Activated naive CD4-positive, alpha-beta T cell treated with anti-CD3 and anti-CD28 coated beads, Interleukin-2, amount 10 ng/mL, durations not matched to agents 7 days and 5 days (primary cell): Measurements from ENCODE around the gene HTRA3.

Experiments
- CTCF ChIA-PET: fragments of 350-600 bp; sonication (Branson Sonifier 250); formaldehyde crosslinking; loops from one replicate; lab custom pipeline; 2021; ENCODE audit warnings: antibody characterized with exemption; lab: Charles Lee
- DNase-seq: peaks from one replicate; pipeline ENCODE4 v3.0.0-alpha.2; 2020
- H3K27ac Mint-ChIP-seq: one replicate; pipeline ENCODE4 v1.8.0; 2021; ENCODE audit warnings: mild to moderate bottlenecking, moderate library complexity, mixed read lengths
- H3K27me3 Mint-ChIP-seq: one replicate; pipeline ENCODE4 v1.8.0; 2021; ENCODE audit warnings: mild to moderate bottlenecking, mixed read lengths
- H3K36me3 Mint-ChIP-seq: one replicate; pipeline ENCODE4 v1.8.0; 2021; ENCODE audit warnings: mixed read lengths
- H3K4me1 Mint-ChIP-seq: one replicate; pipeline ENCODE4 v1.8.0; 2021; ENCODE audit warnings: mixed read lengths
- H3K4me3 Mint-ChIP-seq: one replicate; pipeline ENCODE4 v1.8.0; 2021; ENCODE audit warnings: mild to moderate bottlenecking, moderate library complexity, mixed read lengths
- H3K9me3 Mint-ChIP-seq: one replicate; pipeline ENCODE4 v1.8.0; 2021; ENCODE audit warnings: mixed read lengths

Gene HTRA3

DNA sequence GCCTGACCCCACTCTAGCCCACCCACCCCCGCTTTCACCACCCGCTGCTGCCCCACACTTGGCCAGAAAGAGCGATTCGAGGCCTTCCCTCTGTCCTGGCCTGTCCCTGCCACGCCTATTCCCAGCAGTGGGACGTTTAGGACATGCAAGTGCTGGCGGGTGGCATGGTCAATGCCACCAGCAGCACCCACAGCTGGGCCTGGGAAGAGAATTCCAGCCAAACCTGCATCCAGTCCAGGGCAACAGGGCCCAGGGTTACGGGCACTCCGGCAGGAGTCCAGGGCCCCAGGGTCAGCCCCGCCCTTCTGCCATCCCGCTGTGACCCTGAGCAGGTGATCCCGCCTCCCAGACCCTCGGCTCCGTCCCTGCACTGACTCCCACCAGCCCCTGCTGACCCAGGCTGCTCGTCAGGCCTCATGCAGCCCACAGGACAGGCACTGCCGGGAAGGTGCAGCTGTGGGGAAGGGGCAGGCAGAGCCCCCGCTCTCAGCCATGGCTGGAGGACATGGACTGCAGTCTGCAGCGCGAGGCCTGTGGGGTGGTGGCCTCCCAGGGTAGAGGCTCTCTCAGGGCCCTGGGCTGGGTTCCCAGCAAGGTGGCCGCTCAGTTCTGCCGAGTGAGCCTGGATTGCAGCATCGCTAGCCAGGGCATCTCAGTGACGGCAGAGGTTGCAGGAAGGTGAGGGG is 6.8 kb upstream of the HTRA3 start:
- Mint-ChIP-seq H3K36me3 (no peaks in the 10 kb centered on the region), H3K27ac (no peak overlapping the region), H3K9me3 (no peaks in the 10 kb centered on the region), H3K4me1 (no peaks in the 10 kb centered on the region), H3K4me3 (no peak overlapping the region), H3K27me3 (peaks cover 22% of the 10 kb centered on the region)
- CTCF ChIA-PET = no interaction called here
- no peak for DNase-seq

DNA sequence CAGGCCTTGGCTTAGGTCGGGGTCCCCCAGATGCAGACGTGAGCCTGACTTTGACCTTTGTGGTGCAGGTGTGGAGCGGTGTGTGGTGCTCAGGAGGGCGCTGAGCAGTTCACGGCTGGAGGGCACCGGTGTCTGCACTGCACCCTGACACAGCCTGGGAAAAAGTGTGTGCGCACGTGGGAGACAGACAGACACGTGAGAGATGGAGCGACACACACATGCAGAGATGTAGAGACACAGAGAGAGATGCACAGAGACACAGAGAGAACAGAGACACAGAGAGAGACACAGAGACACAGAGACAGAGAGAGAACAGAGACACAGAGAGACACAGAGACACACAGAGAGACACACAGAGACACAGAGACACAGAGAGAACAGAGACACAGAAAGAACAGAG is 6.2 kb upstream of the HTRA3 start:
- H3K4me1 Mint-ChIP-seq = no peaks in the 10 kb centered on the region
- no peak overlapping the region for H3K27ac Mint-ChIP-seq

DNA sequence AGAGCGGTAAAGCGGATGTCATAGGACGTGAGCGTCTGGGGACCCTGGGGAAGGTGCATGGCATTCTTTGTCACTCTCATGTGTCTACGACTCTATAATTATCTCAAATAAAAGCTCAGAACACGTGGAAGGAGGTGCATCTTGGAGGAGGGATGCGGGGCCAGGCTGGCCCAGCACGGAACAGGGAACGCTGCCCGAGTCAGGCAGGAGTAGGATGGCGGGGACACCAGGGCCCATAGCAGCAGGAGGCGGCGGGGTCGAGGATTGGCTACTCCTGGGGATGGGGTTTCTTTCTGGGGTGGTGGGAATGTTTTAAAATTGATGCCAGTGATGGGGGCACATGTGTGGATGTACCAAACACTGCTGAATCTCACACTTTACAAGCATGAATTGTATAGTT is 5.4 kb upstream of the HTRA3 start:
- CTCF ChIA-PET = interaction anchor here (0.8 kb wide), 1 partner anchor 277 kb away, joined by 3 read pairs; no protein-coding TSS in a partner anchor
- H3K27ac Mint-ChIP-seq = no peak overlapping the region
- no peak overlapping the region for H3K4me3 Mint-ChIP-seq
- H3K9me3 Mint-ChIP-seq = no peaks in the 10 kb centered on the region
- H3K36me3 Mint-ChIP-seq = no peaks in the 10 kb centered on the region
- DNase-seq = no peak
- H3K4me1 Mint-ChIP-seq = no peaks in the 10 kb centered on the region
- peaks cover 35% of the 10 kb centered on the region for H3K27me3 Mint-ChIP-seq

More for the DNA sequence above, 6.2 kb upstream of the HTRA3 start:
- H3K9me3 Mint-ChIP-seq = no peaks in the 10 kb centered on the region
- CTCF ChIA-PET = no interaction called here
- no peak overlapping the region for H3K4me3 Mint-ChIP-seq
- H3K27me3 Mint-ChIP-seq = peaks cover 28% of the 10 kb centered on the region
- no peak for DNase-seq
- H3K36me3 Mint-ChIP-seq = no peaks in the 10 kb centered on the region

DNA sequence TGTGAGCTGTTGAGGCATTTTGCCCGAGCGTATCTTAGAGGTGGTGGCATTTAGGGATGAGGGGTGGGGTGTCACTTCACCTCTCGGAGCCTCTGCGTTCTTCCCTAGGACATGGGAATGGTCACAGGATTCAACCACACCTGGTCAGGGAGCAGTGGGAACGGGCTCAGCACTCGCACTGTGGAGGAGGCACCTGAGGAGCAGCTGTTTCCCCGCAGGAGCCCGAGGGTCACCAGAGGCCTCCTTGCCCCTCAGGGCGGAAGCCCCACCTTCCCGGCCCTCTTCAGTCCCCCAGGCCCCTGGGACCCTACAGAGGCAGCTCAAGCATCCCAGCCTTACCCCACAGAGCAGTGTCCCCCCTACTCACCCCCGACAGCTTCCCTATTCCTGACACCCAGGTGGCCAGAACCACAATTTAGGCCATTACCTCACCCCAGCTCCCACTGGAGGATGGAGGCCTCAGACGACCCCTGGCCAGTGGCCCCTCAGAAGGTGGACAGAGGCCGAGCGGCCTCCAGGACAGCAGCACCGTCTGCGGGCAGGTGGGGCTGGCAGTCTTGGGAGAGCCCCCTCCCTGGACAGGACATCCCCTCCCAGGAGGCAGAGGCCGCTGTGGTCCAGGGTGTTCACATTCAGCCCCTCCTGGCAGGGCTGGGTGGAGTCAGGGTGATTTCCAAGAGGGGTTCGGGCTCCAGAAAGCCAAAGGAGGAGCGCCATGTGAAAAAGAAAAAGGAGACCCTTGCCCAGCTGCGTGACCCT is 4.2 kb upstream of the HTRA3 start:
- Mint-ChIP-seq H3K27me3 (peaks cover 43% of the 10 kb centered on the region), H3K27ac (no peak overlapping the region), H3K9me3 (no peaks in the 10 kb centered on the region), H3K4me1 (no peaks in the 10 kb centered on the region), H3K4me3 (no peak overlapping the region), H3K36me3 (no peaks in the 10 kb centered on the region)
- CTCF ChIA-PET = interaction anchor here (0.8 kb wide), 2 partner anchors 20 to 276 kb away, joined by 3 read pairs; no protein-coding TSS in a partner anchor
- no peak for DNase-seq

DNA sequence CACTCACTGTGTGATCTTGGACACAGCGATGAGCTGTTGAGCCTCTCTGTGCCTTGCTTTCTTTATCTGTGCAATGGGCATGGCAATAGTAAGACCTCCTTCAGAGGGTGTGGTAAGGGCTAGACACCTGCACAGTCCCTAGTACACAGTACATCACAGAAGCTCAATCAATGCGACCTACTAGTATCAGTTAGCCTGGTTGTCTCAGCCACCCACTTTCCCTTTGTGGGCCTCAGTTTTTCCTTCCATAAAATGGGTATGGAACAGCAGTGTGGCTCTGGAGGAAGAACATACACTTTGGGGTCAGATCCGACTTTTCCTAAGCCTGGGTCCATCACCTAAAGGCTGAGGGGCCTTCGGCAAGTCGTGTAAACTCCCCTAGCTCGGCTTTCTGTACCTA is 3.5 kb upstream of the HTRA3 start:
- Mint-ChIP-seq H3K27ac (no peak overlapping the region), H3K9me3 (no peaks in the 10 kb centered on the region), H3K4me3 (no peak overlapping the region), H3K36me3 (no peaks in the 10 kb centered on the region), H3K4me1 (no peaks in the 10 kb centered on the region), H3K27me3 (peaks cover 47% of the 10 kb centered on the region)
- CTCF ChIA-PET = interaction anchor here (0.8 to 2.8 kb wide), 2 partner anchors 21 to 137 kb away, joined by 3 to 24 read pairs; no protein-coding TSS in a partner anchor
- DNase-seq = no peak

DNA sequence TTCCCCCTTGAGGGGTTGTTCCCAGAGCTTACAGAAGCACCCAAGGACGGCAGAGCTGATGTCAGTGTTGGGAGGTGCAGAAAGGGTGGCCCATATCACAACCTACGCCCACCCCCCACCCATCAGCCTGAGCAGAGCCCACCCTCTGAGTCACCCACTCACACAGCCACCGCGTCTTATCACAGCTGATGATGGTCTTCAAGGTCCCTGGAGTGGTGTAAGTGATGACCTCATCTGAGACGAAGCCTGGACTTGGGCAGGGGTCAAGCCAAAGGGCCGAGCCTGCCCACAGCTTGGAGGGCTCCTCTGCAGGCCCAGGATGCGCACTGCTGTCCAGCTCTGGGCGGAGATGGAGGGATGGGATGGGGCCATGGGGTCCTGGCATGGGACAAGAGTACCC is 3.0 kb upstream of the HTRA3 start:
- DNase-seq = no peak
- H3K36me3 Mint-ChIP-seq = no peaks in the 10 kb centered on the region
- no peak overlapping the region for H3K4me3 Mint-ChIP-seq
- peaks cover 48% of the 10 kb centered on the region for H3K27me3 Mint-ChIP-seq
- no peaks in the 10 kb centered on the region for H3K4me1 Mint-ChIP-seq
- CTCF ChIA-PET = interaction anchor here (1.1 to 2.8 kb wide), 3 partner anchors 136 to 202 kb away, joined by 3 to 24 read pairs (median 5); no protein-coding TSS in a partner anchor
- H3K9me3 Mint-ChIP-seq = no peaks in the 10 kb centered on the region
- H3K27ac Mint-ChIP-seq = no peak overlapping the region

DNA sequence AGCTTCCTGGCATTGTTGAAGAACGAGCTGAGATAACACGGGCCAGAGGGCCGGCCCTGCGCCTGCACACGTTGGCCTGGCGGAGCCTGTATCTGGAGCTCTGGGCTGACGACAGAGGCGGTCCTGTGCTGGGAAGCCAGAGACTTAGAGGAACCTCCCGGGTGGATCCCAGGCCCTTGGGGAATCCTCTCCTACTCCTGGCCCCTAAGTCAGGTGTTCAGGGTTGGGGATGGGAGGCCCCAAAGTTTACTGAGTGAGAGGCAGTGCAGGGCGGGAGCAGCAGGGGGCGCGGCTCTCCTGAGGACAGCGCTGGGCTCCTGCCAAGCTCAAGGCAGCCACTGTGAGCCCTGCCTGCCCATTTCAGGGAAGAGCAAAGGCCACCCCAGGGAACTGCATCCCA is 2.5 kb upstream of the HTRA3 start:
- no peaks in the 10 kb centered on the region for H3K36me3 Mint-ChIP-seq
- peak; percentile 48 for DNase-seq
- no peak overlapping the region for H3K4me3 Mint-ChIP-seq
- no peak overlapping the region for H3K27ac Mint-ChIP-seq
- no peaks in the 10 kb centered on the region for H3K9me3 Mint-ChIP-seq
- CTCF ChIA-PET = interaction anchor here (0.6 to 2.8 kb wide), 4 partner anchors 136 to 201 kb away, joined by 3 to 24 read pairs (median 4); no protein-coding TSS in a partner anchor
- no peaks in the 10 kb centered on the region for H3K4me1 Mint-ChIP-seq
- peaks cover 51% of the 10 kb centered on the region for H3K27me3 Mint-ChIP-seq

DNA sequence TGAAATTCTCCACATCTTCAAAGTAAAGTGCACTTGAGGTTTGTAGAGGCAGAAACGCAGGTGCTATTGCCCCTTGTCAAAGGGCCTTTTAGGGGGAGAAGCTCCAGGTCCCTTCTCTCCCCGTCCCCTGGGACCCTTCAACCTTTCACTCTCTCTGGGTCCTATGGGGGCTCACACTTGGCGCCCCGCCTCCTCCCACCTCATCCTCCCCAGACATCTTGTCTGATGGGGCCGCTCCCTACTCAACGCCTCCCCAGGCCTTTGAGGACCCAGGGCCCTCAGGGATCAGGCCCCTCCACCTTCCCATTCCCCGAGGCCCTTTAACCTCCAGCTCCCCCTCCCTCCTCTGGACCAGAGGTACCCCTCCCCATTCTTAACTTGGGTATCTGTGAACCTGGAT is 1.3 kb upstream of the HTRA3 start:
- H3K4me1 Mint-ChIP-seq = no peaks in the 10 kb centered on the region
- no peak overlapping the region for H3K27ac Mint-ChIP-seq
- no peak overlapping the region for H3K4me3 Mint-ChIP-seq
- DNase-seq = no peak
- CTCF ChIA-PET = interaction anchor here (1.3 to 2.8 kb wide), 2 partner anchors 92 to 134 kb away, joined by 3 to 24 read pairs; no protein-coding TSS in a partner anchor
- no peaks in the 10 kb centered on the region for H3K9me3 Mint-ChIP-seq
- peaks cover 61% of the 10 kb centered on the region for H3K27me3 Mint-ChIP-seq
- H3K36me3 Mint-ChIP-seq = no peaks in the 10 kb centered on the region

DNA sequence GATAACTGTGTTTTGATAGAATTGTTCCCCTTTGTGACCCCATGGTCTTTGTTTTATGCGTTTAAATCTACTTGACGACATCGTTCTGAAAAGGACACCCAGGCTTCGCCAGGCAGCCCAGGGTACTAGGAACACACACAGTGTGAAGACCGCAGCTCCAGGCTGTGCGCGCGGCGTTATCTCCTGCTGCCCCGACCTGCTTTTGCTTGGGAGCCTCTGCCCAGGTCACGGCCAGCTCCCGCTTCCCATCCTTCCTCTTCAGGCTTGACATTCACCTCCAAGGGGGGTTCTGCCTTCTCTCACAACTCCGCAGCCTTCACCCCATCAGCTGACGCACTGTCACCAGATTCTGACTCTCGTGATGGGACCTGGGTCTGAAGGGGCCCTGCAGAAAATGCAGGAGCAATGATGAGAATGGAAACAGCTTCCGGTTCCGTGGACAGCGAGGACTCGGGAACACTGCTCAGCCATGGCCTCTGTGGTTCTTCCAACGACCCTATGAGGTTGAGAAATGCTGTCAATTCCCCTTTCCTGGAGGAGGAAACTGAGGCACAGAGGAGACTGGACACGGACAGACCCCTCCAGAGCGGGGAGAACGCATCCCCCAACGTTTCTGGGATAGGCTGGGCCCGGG is 536 bp upstream of the HTRA3 start:
- Mint-ChIP-seq H3K4me1 (no peaks in the 10 kb centered on the region), H3K27me3 (peaks cover 67% of the 10 kb centered on the region), H3K27ac (no peak overlapping the region), H3K4me3 (no peak overlapping the region), H3K9me3 (no peaks in the 10 kb centered on the region), H3K36me3 (no peaks in the 10 kb centered on the region)
- CTCF ChIA-PET = interaction anchor here (1.3 kb wide), 1 partner anchor 93 kb away, joined by 3 read pairs; no protein-coding TSS in a partner anchor
- DNase-seq = no peak

DNA sequence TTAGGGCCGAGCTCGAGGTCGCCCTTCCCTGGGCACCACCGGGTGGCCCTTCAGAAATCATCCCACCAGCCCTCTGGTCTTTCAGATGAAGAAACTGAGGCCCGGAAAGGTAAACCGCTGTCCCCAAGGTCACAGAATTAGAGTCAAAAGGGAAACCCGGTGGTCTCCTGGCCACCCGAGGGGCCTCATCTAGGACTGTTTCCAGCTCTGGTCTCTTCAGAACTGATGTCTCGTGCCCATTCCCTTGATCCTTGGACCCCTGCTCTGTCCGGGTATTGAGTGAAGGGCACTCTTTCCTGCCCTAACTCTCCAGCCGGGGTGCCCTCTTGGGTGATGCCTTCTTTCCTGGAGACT is 841 bp downstream of the HTRA3 start:
- H3K4me3 Mint-ChIP-seq = no peak overlapping the region
- CTCF ChIA-PET = interaction anchor here (0.9 kb wide), 1 partner anchor 122 kb away, joined by 3 read pairs; no protein-coding TSS in a partner anchor

DNA sequence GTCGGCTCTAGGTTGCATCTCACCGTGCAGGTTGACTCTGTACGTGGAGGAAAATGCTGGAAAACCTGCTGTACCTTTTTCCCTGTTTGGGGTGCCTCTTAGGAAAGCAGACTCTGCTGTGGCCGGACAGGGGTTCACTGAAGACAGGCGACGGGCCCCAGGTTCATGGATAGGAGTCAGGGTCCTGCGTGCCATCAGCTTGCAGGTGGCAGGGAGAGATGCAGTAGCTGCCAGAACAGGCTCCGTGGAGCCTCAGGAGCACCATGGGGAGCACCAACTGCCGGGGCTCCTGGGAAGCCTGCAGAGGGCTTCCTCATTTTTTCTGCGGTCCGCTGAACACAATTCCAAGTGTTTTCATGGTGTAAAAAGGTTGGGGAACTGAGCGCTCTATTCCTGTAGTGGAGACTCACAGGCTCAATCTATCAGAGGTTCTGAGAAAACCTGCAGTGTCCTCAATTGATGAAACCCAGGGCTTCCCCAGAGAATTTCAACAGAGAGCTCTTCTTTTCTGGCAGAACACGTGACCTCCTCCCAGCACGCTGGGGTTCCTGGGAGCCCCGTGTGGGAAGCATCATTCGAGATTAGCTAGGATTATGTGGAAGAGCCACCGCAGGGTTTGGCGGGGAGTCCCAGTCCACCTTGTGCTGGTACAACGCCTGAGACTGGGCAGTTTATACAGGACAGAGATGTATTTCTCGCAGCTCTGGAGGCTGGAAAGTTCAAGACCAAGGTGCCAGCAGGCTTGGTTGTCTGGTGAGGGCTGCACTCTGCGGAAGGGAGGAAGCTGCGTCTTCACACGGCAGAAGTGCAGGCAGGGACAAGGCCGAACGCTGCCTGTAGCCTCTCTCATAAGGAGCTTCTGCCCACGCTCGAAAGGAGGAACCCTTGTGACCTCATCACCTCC is 1.6 kb downstream of the HTRA3 start:
- Mint-ChIP-seq H3K27ac (no peak overlapping the region), H3K36me3 (no peaks in the 10 kb centered on the region), H3K4me3 (no peak overlapping the region), H3K27me3 (peaks cover 71% of the 10 kb centered on the region), H3K9me3 (no peaks in the 10 kb centered on the region), H3K4me1 (no peaks in the 10 kb centered on the region)
- CTCF ChIA-PET = no interaction called here
- no peak for DNase-seq

More for the DNA sequence above, 841 bp downstream of the HTRA3 start:
- Mint-ChIP-seq H3K9me3 (no peaks in the 10 kb centered on the region), H3K27me3 (peaks cover 70% of the 10 kb centered on the region), H3K36me3 (no peaks in the 10 kb centered on the region), H3K4me1 (no peaks in the 10 kb centered on the region), H3K27ac (no peak overlapping the region)
- DNase-seq = no peak

DNA sequence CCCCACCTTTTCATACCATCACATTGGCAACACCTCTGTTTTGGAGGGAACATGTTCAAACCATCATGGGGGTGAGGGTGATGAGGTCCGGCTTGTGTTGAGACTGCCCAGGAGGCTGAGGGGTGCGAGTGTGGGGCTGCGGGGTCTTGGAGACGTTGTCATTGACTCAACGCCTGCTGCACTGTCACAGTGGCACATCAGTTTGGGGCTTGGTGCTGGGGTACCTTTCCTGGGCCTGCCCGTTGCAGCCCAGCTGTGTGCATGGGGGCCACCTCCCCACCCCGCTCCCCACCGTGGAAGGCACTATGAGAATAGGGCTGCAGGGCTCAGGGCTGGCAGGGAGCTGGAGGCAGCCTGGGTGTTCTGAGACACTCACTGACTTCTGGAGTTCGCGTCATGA is 2.3 kb downstream of the HTRA3 start:
- no peaks in the 10 kb centered on the region for H3K4me1 Mint-ChIP-seq
- H3K36me3 Mint-ChIP-seq = no peaks in the 10 kb centered on the region
- H3K27ac Mint-ChIP-seq = no peak overlapping the region
- H3K9me3 Mint-ChIP-seq = no peaks in the 10 kb centered on the region
- DNase-seq = no peak
- CTCF ChIA-PET = no interaction called here
- H3K27me3 Mint-ChIP-seq = peaks cover 71% of the 10 kb centered on the region
- H3K4me3 Mint-ChIP-seq = no peak overlapping the region

DNA sequence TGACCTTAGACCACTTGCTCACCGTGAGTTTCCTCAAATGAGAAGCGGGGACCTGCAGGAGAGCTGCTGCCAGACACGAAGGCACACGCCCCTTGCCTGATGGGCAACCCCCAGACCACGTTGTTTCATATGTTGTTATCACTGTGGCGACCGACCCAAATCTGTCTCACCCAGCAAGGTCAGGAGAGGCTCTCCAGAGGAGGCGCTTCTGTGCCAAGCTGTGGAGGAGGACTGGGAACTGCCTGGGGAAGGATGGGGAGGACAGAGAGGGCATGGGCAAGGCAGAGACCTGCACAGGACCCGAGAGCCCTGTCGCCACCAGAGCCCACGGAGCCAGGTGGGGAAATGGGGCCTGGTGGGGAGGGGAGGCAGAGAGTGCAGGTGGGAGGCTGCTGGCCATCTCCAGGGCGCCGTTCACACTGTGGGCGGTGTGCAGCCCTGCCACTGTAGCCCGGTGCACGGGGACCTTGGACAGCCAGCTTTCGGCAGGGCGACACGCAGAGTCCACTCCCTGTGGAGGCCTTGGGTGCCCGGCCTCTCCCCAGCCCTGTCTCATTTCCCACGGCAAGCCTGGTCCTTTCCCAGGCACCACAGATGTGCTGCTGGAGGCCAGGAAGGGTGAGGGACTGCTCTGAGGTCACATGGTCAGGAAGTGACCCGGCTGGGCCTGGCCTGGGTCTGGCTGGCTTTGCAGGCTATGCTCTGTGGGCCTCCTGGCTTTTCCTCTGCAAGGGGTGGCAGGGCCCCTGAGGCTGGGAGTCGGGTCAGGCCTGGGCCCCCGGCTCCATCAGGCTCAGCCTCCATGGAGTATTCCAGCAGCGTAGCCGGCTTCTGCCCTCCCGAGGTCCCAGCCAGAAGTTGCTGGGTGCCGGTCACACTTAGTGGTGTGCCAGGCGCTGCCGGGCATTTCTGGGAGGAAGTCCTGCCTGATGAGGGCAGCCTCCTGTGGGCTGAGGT is 3.2 kb downstream of the HTRA3 start:
- no peaks in the 10 kb centered on the region for H3K36me3 Mint-ChIP-seq
- DNase-seq = no peak
- H3K4me1 Mint-ChIP-seq = no peaks in the 10 kb centered on the region
- H3K27me3 Mint-ChIP-seq = peaks cover 63% of the 10 kb centered on the region
- no peak overlapping the region for H3K27ac Mint-ChIP-seq
- no peaks in the 10 kb centered on the region for H3K9me3 Mint-ChIP-seq
- CTCF ChIA-PET = no interaction called here
- no peak overlapping the region for H3K4me3 Mint-ChIP-seq
